HEK293 (cell line): ENCODE results near the gene FIGLA.

Experiments used
- REST ChIP-seq: fragments of 450-650 bp; formaldehyde crosslinking; IDR thresholded peaks from 2 replicates; pipeline ENCODE4 v1.5.1; 2016; ENCODE audit warnings: missing biosample characterization, missing genetic modification characterization
- SP2 ChIP-seq: fragments of 450-650 bp; formaldehyde crosslinking; IDR thresholded peaks from 2 replicates; pipeline ENCODE4 v1.5.1; 2016; ENCODE audit warnings: missing biosample characterization, missing genetic modification characterization
- ZFP3 ChIP-seq: fragments of 450-650 bp; formaldehyde crosslinking; IDR thresholded peaks from 2 replicates; pipeline ENCODE4 v1.5.1; 2016; ENCODE audit warnings: low read depth, missing biosample characterization, missing genetic modification characterization
- ZNF214 ChIP-seq: fragments of 450-650 bp; formaldehyde crosslinking; IDR thresholded peaks from 2 replicates; pipeline ENCODE4 v1.5.1; 2017; ENCODE audit warnings: missing biosample characterization, mild to moderate bottlenecking, missing genetic modification characterization, borderline replicate concordance
- ZNF274 ChIP-seq, 2 experiments: fragments of 200-500 bp in 1 of 2; fragments of 450-650 bp in 1 of 2; sonication (Bioruptor generic) in 1 of 2; formaldehyde crosslinking in 1 of 2; IDR thresholded peaks; 2 replicates each; pipeline versions ENCODE4 v1.5.1 to v1.6.1; 2014 to 2016; ENCODE audit warnings: borderline replicate concordance in 1 of 2, inconsistent platforms in 1 of 2, low read length in 1 of 2, missing biosample characterization in 1 of 2, missing genetic modification characterization in 1 of 2
- ZNF704 ChIP-seq: fragments of 450-650 bp; formaldehyde crosslinking; IDR thresholded peaks from 2 replicates; pipeline ENCODE4 v1.5.1; 2016; ENCODE audit warnings: missing biosample characterization, missing genetic modification characterization
- TF ChIP-seq, protein P1 (sequence below): sonication (generic); formaldehyde crosslinking; IDR thresholded peaks from 2 replicates; pipeline ENCODE4 v1.8.1; 2022; ENCODE audit warnings: mild to moderate bottlenecking, moderate library complexity, missing genetic modification reagents
- TF ChIP-seq, protein P2 (sequence below): fragments of 450-650 bp; formaldehyde crosslinking; IDR thresholded peaks from 2 replicates; pipeline ENCODE4 v1.5.1; 2016; ENCODE audit warnings: missing biosample characterization, missing genetic modification characterization

DNA sequence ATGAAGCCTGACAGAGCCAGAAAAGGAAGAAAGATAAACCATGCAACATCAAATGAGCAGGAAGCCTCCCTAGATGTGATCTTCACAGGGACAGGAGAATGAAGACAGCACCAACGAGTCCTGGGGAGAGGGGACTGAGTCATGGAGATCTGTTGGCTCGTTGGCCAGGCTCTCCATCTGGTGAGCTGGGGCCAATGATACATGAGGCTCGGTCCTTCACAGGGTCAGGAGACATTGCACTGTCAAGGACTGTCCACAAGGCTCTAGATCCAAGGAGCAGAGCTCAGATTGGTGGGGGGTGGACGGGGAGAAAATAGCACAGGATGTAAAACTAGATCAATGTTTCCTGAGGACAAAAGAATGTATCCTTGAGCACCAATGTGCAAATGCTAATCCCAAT lies 44.4 kb upstream of the FIGLA start:
- TF ChIP-seq ZNF214 (tag by site-specific recombination) (no peak), ZNF704 (tag by site-specific recombination) (no peak), ZFP3 (tag by site-specific recombination) (no peak), REST (tag by site-specific recombination) (no peak), ZNF274 (IDR thresholded peaks at IDR 0.05; ENCODE audit: low read length) (no peak), ZNF274 (tag by site-specific recombination; IDR thresholded peaks at IDR 0.05; ENCODE audit: borderline replicate concordance) (no peak), SP2 (tag by site-specific recombination) (no peak)
- TF ChIP-seq, protein P1, sequence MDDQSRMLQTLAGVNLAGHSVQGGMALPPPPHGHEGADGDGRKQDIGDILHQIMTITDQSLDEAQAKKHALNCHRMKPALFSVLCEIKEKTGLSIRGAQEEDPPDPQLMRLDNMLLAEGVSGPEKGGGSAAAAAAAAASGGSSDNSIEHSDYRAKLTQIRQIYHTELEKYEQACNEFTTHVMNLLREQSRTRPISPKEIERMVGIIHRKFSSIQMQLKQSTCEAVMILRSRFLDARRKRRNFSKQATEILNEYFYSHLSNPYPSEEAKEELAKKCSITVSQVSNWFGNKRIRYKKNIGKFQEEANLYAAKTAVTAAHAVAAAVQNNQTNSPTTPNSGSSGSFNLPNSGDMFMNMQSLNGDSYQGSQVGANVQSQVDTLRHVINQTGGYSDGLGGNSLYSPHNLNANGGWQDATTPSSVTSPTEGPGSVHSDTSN (CRISPR knock-in tag): no peak
- TF ChIP-seq, protein P2, sequence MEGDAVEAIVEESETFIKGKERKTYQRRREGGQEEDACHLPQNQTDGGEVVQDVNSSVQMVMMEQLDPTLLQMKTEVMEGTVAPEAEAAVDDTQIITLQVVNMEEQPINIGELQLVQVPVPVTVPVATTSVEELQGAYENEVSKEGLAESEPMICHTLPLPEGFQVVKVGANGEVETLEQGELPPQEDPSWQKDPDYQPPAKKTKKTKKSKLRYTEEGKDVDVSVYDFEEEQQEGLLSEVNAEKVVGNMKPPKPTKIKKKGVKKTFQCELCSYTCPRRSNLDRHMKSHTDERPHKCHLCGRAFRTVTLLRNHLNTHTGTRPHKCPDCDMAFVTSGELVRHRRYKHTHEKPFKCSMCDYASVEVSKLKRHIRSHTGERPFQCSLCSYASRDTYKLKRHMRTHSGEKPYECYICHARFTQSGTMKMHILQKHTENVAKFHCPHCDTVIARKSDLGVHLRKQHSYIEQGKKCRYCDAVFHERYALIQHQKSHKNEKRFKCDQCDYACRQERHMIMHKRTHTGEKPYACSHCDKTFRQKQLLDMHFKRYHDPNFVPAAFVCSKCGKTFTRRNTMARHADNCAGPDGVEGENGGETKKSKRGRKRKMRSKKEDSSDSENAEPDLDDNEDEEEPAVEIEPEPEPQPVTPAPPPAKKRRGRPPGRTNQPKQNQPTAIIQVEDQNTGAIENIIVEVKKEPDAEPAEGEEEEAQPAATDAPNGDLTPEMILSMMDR: no peak
